DND-41 (cell line): Measurements from ENCODE around the gene RUVBL1.
"Not testable (repeated sequence)": the region's sequence is repeated elsewhere in the genome, so short reads cannot be mapped to it uniquely, and the experiment has no call there.

Experiments used
- ATAC-seq: fragments of 200-7000 bp; cut with Tn5 transposase; 3 replicates; pipeline ENCODE4 v1.9.1; 2021; ENCODE audit warnings: low read depth; ENCODE audit not compliant: insufficient read depth
- DNase-seq: peaks from one replicate; pipeline ENCODE4 v3.0.0-alpha.2; 2020
- H2AFZ ChIP-seq: 2 replicates; pipeline ENCODE4 v1.6.0; 2012; ENCODE audit warnings: low read depth, low read length
- H3K27ac ChIP-seq: 2 replicates; pipeline ENCODE4 v1.5.1; 2012; ENCODE audit warnings: low read length, inconsistent platforms
- H3K27me3 ChIP-seq: fragments of 200-600 bp; sonication (generic); 2 replicates; pipeline ENCODE4 v1.6.0; 2012; ENCODE audit warnings: low read length, mild to moderate bottlenecking, inconsistent platforms; ENCODE audit not compliant: insufficient read depth, poor library complexity
- H3K36me3 ChIP-seq: 2 replicates; pipeline ENCODE4 v1.5.1; 2012; ENCODE audit warnings: low read length, inconsistent platforms; ENCODE audit not compliant: insufficient read depth
- H3K4me1 ChIP-seq: 2 replicates; pipeline ENCODE4 v1.5.1; 2012; ENCODE audit warnings: mild to moderate bottlenecking, low read length; ENCODE audit not compliant: insufficient read depth
- H3K4me2 ChIP-seq: 2 replicates; pipeline ENCODE4 v1.6.0; 2012; ENCODE audit warnings: mild to moderate bottlenecking, moderate library complexity, low read length, inconsistent platforms; ENCODE audit not compliant: insufficient read depth
- H3K4me3 ChIP-seq, 2 experiments: fragments of 200-600 bp in 1 of 2; shearing (Covaris generic) in 1 of 2; 2 replicates each; pipeline ENCODE4 v1.5.1; 2012 to 2016; ENCODE audit warnings: inconsistent platforms in 2 of 2, low read length in 2 of 2, mild to moderate bottlenecking in 2 of 2, low read depth in 1 of 2, moderate library complexity in 1 of 2
- H3K79me2 ChIP-seq: 2 replicates; pipeline ENCODE4 v1.6.0; 2012; ENCODE audit warnings: low read length, inconsistent platforms; ENCODE audit not compliant: insufficient read depth
- H3K9ac ChIP-seq: 2 replicates; pipeline ENCODE4 v1.6.0; 2012; ENCODE audit warnings: low read depth, mild to moderate bottlenecking, inconsistent platforms, low read length, moderate library complexity
- H3K9me3 ChIP-seq: 2 replicates; pipeline ENCODE4 v1.5.1; 2012; ENCODE audit warnings: low read length, moderate library complexity, mild to moderate bottlenecking, inconsistent platforms; ENCODE audit not compliant: insufficient read depth, severe bottlenecking
- H4K20me1 ChIP-seq: 2 replicates; pipeline ENCODE4 v1.6.0; 2012; ENCODE audit warnings: low read length; ENCODE audit not compliant: insufficient read depth
- CTCF ChIP-seq: IDR thresholded peaks from 2 replicates; pipeline ENCODE4 v1.5.1; 2012; ENCODE audit warnings: borderline replicate concordance, low read length, moderate library complexity, mild to moderate bottlenecking; ENCODE audit not compliant: poor library complexity, severe bottlenecking; ENCODE audit errors: extremely low read depth
- EZH2 ChIP-seq: IDR thresholded peaks from 3 replicates; pipeline ENCODE4 v1.6.1; 2012; ENCODE audit warnings: borderline replicate concordance, low read depth, mild to moderate bottlenecking, moderate library complexity, low read length, inconsistent platforms; ENCODE audit not compliant: severe bottlenecking

RUVBL1 gene

DNA sequence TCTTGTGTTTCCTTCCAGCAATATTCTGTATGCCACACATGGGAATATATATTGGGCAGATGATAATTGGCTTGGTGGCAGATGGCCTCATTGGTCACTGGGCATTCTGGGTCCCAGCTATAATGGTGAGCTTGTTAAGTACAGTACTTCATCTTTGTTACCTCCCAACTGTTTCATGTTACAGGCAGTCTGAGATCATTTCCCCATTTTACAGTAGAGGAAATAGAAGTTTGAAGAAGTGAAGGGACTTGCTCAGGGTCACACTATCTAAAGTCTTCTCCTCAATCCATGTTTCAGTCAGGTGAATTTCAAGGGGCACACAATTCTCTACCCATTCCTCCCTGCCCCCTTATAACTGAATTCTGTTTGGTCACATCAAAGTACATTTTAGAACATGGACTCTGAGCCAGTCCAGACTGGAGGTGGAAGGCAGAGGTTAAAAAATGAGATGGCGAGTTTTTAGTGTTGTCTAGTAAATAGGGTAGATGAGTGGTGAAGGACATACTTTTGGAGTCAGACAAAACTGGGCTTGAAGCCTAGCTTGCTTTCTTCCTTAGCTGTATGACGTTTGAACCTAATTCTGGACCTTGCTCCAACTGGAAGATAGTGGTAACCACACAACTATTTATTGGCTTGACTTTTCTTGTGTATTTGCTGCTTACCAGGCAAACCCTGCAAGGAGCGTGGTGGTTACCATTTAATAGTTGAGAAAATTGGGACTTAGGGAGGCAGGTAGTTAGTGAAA lies 32.2 kb upstream of the RUVBL1 start:
- no peak overlapping the region for H2AFZ ChIP-seq
- no peak overlapping the region for H3K9ac ChIP-seq
- peaks cover 15% of the 10 kb centered on the region; the same call in 1 of the 2 replicates for H4K20me1 ChIP-seq
- peaks cover 6% of the 10 kb centered on the region for H3K9me3 ChIP-seq
- no peak overlapping the region for H3K4me3 ChIP-seq
- ATAC-seq (no peak), DNase-seq (no peak)
- peaks cover 28% of the 10 kb centered on the region for H3K36me3 ChIP-seq
- no peak overlapping the region for H3K27ac ChIP-seq
- no peak for TF ChIP-seq EZH2
- no peak for TF ChIP-seq CTCF
- peaks cover 37% of the 10 kb centered on the region for H3K79me2 ChIP-seq
- peaks cover 20% of the 10 kb centered on the region for H3K4me1 ChIP-seq
- H3K4me2 ChIP-seq, result no peak overlapping the region
- H3K27me3 ChIP-seq, result no peaks in the 10 kb centered on the region

GRCh38 chr3:128154354-128154753 lies 30.7 kb upstream of the RUVBL1 start:
- ATAC-seq, H3K27me3 ChIP-seq, DNase-seq, H4K20me1 ChIP-seq, H3K9me3 ChIP-seq: not testable (repeated sequence)
- Histone ChIP-seq H3K27ac (peak overlapping the region; percentile 85; the same call in 1 of the 2 replicates), H3K4me1 (peaks cover 20% of the 10 kb centered on the region), H3K4me2 (peak overlapping the region; percentile 73), H3K9ac (peak overlapping the region; percentile 92), H3K36me3 (peaks cover 25% of the 10 kb centered on the region), H3K79me2 (peaks cover 27% of the 10 kb centered on the region), H3K4me3 (peak overlapping the region; percentile 83 to 91; a peak in 3 of 4 replicates), H2AFZ (peak overlapping the region; percentile 85)

GRCh38 chr3:128153156-128154041 lies 29.8 kb upstream of the RUVBL1 start, which contains the start of gene EEFSEC:
TSS of gene EEFSEC (plus strand) at chr3:128153481. CDS start at chr3:128153508, 27 bp downstream.
- Histone ChIP-seq H3K27ac (peak within 1 kb of the TSS; percentile 85), H3K9me3 (peaks cover 6% of the 10 kb centered on the region), H4K20me1 (no peaks in the 10 kb centered on the region), H3K36me3 (peaks cover 25% of the 10 kb centered on the region), H3K4me3 (peak within 1 kb of the TSS; percentile 83 to 91), H3K79me2 (peaks cover 27% of the 10 kb centered on the region), H3K4me1 (peaks cover 20% of the 10 kb centered on the region), H3K4me2 (peak within 1 kb of the TSS; percentile 73), H3K27me3 (no peaks in the 10 kb centered on the region), H2AFZ (peak within 1 kb of the TSS; percentile 85), H3K9ac (peak within 1 kb of the TSS; percentile 92)
- DNase-seq, result peak; percentile 87
- TF ChIP-seq EZH2, result no peak
- peak; percentile 3 for TF ChIP-seq CTCF
- peak; percentile 96 for ATAC-seq
